ENCODE data around the gene HUWE1.

DNA sequence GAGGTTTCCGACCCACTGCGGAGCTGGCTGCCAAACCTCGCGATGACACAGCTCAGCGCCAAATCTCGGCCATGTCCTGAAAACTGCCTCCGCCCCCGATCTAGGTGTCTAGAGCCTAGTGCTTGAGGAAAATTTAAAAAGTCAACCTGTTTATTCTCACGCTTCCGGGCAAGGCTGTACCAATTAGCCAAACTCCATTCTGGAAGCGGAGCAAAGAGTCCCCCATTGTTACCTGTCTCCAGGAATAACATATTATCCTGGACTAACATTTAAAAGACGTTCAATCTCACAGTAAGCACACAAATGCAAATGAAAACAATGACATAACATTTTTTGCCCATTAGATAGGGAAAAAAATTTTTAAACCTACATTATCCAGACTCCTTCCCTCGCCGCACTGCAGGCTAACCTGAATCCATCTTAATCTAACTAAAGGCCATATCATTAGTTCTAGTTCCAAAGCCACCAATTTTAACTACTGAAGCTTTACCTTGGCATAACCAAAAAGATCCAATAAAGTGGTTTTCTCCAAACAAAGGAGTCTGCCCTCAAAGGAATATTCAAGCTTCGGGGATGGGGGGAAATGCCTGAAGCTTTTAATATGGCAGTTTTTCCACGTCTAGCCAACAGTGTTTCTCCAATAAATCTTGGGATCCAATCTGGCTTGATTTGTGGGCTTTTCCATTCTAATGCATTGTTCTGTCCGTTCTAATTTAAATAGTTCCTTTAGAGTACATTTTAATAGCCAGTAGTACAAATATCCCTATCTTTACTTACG lies 1.9 kb downstream of the HUWE1 start:
- TF ChIP-seq POLR2AphosphoS5 (IDR thresholded peaks at IDR 0.05; ENCODE audit: low read depth, low read length) (no peak), TAF1 (IDR thresholded peaks at IDR 0.05; ENCODE audit: borderline replicate concordance, low read depth, low read length) (no peak)

Data from GM12892 (cell line).